K562 (cell line): ENCODE data around the gene AFDN. TPM values are rescaled to one million over a fixed set of nuclear protein-coding genes. Genes with fewer than 3 reads are reported as not detected.

ENCODE experiments used
- ARHGAP35 ChIP-seq: fragments of 450-650 bp; IDR thresholded peaks from 2 replicates; pipeline ENCODE4 v1.6.1; 2018; ENCODE audit not compliant: partially characterized antibody
- BCL6 ChIP-seq: fragments of 250-450 bp; sonication (Bioruptor Pico); IDR thresholded peaks from 2 replicates; pipeline ENCODE4 v1.4.0; 2020
- DACH1 ChIP-seq: fragments of 450-650 bp; IDR thresholded peaks from 2 replicates; pipeline ENCODE4 v1.6.1; 2018; ENCODE audit not compliant: partially characterized antibody
- ESRRB ChIP-seq: fragments of 250-450 bp; sonication (Bioruptor Pico); IDR thresholded peaks from 2 replicates; pipeline ENCODE4 v1.5.0; 2020; ENCODE audit warnings: mild to moderate bottlenecking, moderate library complexity, borderline replicate concordance
- HDAC8 ChIP-seq: fragments of 450-650 bp; IDR thresholded peaks from 2 replicates; pipeline ENCODE4 v1.6.1; 2016; ENCODE audit warnings: mild to moderate bottlenecking, missing genetic modification characterization, moderate library complexity, missing compliant biosample characterization
- KLF10 ChIP-seq: fragments of 250-450 bp; sonication (Bioruptor Pico); IDR thresholded peaks from 2 replicates; pipeline ENCODE4 v1.6.1; 2021; ENCODE audit warnings: matching md5 sums
- MTA3 ChIP-seq: fragments of 450-650 bp; formaldehyde crosslinking; IDR thresholded peaks from 2 replicates; pipeline ENCODE4 v1.6.1; 2017; ENCODE audit warnings: mild to moderate bottlenecking, borderline replicate concordance
- NCOR1 ChIP-seq: fragments of 450-650 bp; IDR thresholded peaks from 2 replicates; pipeline ENCODE4 v1.6.1; 2016; ENCODE audit warnings: mild to moderate bottlenecking, moderate library complexity
- NELFE ChIP-seq: IDR thresholded peaks from 2 replicates; pipeline ENCODE4 v1.6.1; 2011; ENCODE audit warnings: mild to moderate bottlenecking; ENCODE audit not compliant: insufficient read depth, insufficient read length
- NFYB ChIP-seq: IDR thresholded peaks from 2 replicates; pipeline ENCODE4 v1.6.1; 2011; ENCODE audit warnings: mild to moderate bottlenecking, moderate library complexity; ENCODE audit not compliant: insufficient read length; ENCODE audit errors: extremely low read depth
- RBM14 ChIP-seq: fragments of 200-400 bp; formaldehyde crosslinking; IDR thresholded peaks from 2 replicates; pipeline ENCODE4 v1.6.1; 2018; ENCODE audit warnings: low read depth, mild to moderate bottlenecking, low read length, moderate library complexity, borderline replicate concordance; ENCODE audit not compliant: insufficient read depth
- SMAD3 ChIP-seq: fragments of 450-650 bp; formaldehyde crosslinking; conservative IDR thresholded peaks from 2 replicates; pipeline ENCODE4 v1.4.0; 2020; ENCODE audit warnings: mild to moderate bottlenecking
- TBP ChIP-seq: optimal IDR thresholded peaks from 2 replicates; pipeline ENCODE3; 2011; ENCODE audit warnings: low read depth, low read length, improper control_type of control experiment
- TRIM25 ChIP-seq: fragments of 450-650 bp; IDR thresholded peaks from 2 replicates; pipeline ENCODE4 v1.7.0; 2016; ENCODE audit warnings: borderline replicate concordance
- ZNF445 ChIP-seq: fragments of 250-450 bp; sonication (Bioruptor Pico); IDR thresholded peaks from 2 replicates; pipeline ENCODE4 v1.4.0; 2020; ENCODE audit warnings: low read depth, mild to moderate bottlenecking, moderate library complexity
- polyA plus RNA-seq, 8 experiments: library from polyadenylated mRNA; depleted of rRNA in 4 of 8; stranded (reverse) in 5 of 8; unstranded in 3 of 8; fragments of >200 nt; fragmentation: Nextera tagmentation in 2 of 8; fragmentation: Illumina TruSeq in 1 of 8; extraction: Ambion mirVana in 2 of 8; extraction: Trizol in 1 of 8; gene quantifications; 2 replicates each; pipeline versions ENCODE4 v1.2.1 to v1.2.3, GENCODE V29; 2011 to 2014; ENCODE audit warnings: inconsistent platforms in 1 of 8, missing spikeins in 1 of 8
- total RNA-seq, 7 experiments: library from RNA; depleted of rRNA in 6 of 7; stranded (reverse); fragments of >200 nt in 6 of 7; fragmentation: Illumina TruSeq in 2 of 7; extraction: Trizol in 2 of 7; gene quantifications; 2 replicates each; pipeline versions ENCODE4 v1.2.1 to v1.2.3, GENCODE V29; 2011 to 2021; ENCODE audit warnings: low replicate concordance in 1 of 7
- TF ChIP-seq, protein P1 (sequence below), 3 experiments: IDR thresholded peaks in 2 of 3; conservative IDR thresholded peaks in 1 of 3; 2 replicates each; pipeline ENCODE4 v1.5.1; 2011 to 2012; ENCODE audit warnings: low read length in 3 of 3, mild to moderate bottlenecking in 3 of 3, control low read depth in 2 of 3, improper control_type of control experiment in 1 of 3, inconsistent platforms in 1 of 3, low read depth in 1 of 3, mixed read lengths in 1 of 3, moderate library complexity in 1 of 3; ENCODE audit not compliant: insufficient read depth in 2 of 3
- TF ChIP-seq, protein P2 (sequence below): sonication (generic); IDR thresholded peaks from 2 replicates; pipeline ENCODE4 v1.6.1; 2016
- TF ChIP-seq, protein P3 (sequence below): fragments of 250-450 bp; sonication (Bioruptor Pico); IDR thresholded peaks from 2 replicates; pipeline ENCODE4 v1.5.0; 2021; ENCODE audit warnings: mild to moderate bottlenecking, moderate library complexity

Gene AFDN
- total and polyA plus RNA-seq, 9 of the 15 experiments (the other 6 are each of a cell fraction or from before 2014, with no cell fraction given): 7.2 to 129 (median 105) TPM

- TF ChIP-seq NELFE: no peak
- no peak for TF ChIP-seq ESRRB
- TF ChIP-seq SMAD3: no peak
- TF ChIP-seq KLF10 (CRISPR knock-in tag): no peak
- TF ChIP-seq DACH1: no peak
- TF ChIP-seq ZNF445 (CRISPR knock-in tag): no peak
- no peak for TF ChIP-seq ARHGAP35
- TF ChIP-seq BCL6 (CRISPR knock-in tag): no peak
- TF ChIP-seq RBM14: no peak
- no peak for TF ChIP-seq HDAC8 (tag)
- peak; percentile 34; the same call in 1 of the 2 replicates for TF ChIP-seq NCOR1
- TF ChIP-seq, protein P1, sequence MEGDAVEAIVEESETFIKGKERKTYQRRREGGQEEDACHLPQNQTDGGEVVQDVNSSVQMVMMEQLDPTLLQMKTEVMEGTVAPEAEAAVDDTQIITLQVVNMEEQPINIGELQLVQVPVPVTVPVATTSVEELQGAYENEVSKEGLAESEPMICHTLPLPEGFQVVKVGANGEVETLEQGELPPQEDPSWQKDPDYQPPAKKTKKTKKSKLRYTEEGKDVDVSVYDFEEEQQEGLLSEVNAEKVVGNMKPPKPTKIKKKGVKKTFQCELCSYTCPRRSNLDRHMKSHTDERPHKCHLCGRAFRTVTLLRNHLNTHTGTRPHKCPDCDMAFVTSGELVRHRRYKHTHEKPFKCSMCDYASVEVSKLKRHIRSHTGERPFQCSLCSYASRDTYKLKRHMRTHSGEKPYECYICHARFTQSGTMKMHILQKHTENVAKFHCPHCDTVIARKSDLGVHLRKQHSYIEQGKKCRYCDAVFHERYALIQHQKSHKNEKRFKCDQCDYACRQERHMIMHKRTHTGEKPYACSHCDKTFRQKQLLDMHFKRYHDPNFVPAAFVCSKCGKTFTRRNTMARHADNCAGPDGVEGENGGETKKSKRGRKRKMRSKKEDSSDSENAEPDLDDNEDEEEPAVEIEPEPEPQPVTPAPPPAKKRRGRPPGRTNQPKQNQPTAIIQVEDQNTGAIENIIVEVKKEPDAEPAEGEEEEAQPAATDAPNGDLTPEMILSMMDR (IDR thresholded peaks at IDR 0.05 in 2 of 3, conservative IDR thresholded peaks at IDR 0.05 in 1 of 3; ENCODE audit: insufficient read depth in 2 of 3, low read depth in 1 of 3, low read length in 3 of 3): no peak
- TF ChIP-seq, protein P2, sequence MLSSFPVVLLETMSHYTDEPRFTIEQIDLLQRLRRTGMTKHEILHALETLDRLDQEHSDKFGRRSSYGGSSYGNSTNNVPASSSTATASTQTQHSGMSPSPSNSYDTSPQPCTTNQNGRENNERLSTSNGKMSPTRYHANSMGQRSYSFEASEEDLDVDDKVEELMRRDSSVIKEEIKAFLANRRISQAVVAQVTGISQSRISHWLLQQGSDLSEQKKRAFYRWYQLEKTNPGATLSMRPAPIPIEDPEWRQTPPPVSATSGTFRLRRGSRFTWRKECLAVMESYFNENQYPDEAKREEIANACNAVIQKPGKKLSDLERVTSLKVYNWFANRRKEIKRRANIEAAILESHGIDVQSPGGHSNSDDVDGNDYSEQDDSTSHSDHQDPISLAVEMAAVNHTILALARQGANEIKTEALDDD: no peak
- TF ChIP-seq, protein P3, sequence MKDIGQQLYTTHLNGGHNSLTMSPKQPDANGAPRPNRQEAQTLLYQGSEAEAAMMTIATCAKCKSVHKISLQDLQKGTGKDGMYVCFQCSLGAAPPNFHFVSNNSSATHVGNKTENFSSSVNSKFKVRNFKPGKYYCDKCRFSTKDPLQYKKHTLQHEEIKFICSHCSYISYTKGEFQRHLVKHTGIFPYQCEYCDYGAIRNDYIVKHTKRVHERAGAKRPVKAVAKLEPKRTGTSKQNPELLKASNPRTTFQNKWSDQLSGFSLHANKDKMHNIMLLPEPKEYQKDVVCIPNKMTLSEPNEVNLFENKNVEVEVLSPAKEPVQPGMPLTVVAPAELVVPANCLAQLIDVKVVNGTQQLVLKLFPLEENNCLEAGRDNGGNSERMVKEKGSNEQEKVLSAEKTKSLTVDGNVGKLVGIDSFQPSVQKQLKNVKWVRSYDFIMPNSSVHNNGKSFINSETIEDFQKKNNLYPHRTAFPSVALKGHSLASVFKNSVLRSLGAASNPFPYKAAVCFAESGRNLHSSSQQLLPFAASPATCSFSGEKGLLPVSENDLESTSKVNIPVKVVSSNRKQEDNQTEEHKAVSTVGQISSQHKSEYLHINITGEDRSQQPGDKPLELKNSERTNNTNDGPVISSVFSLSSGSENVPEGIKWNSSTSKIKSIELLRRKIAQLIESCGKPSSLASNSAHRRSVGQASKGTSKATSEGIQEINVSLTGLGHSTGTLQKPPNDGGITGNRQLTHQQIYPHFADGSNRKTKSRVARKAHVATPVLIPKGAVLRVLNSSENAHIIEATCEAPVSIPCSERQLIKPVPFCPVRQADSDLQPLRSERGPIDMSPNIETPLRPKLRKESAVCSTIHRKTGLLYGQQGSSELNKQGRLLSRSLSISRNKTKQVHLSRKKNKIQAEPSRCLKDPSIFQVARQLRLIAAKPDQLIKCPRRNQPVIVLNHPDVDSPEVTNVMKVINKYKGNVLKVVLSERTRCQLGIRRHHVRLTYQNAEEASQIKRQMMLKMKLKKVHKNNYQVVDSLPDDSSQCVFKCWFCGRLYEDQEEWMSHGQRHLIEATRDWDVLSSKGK (CRISPR knock-in tag): no peak
- 0 out of 2 replicates have a peak, but pooled peaks have one; percentile 22 for TF ChIP-seq MTA3
- no peak for TF ChIP-seq NFYB
- TF ChIP-seq TBP: peak; percentile 36
- no peak for TF ChIP-seq TRIM25
Observed at GRCh38 chr6:167840526-167841179, 13.9 kb downstream of the AFDN start (continued).
